Choroid plexus epithelial cell (primary cell): ENCODE results near the gene PICK1.

Experiments used
- DNase-seq: peaks from one replicate; pipeline ENCODE4 v3.0.0-alpha.2; 2010; ENCODE audit warnings: low read depth
- H3K4me3 ChIP-seq: 2 replicates; pipeline ENCODE4 v1.5.1; 2011; ENCODE audit warnings: low read depth, mild to moderate bottlenecking, control low read depth, low read length, moderate library complexity
- TF ChIP-seq, protein P1 (sequence below): conservative IDR thresholded peaks from 2 replicates; pipeline ENCODE4 v1.5.1; 2011; ENCODE audit warnings: low read depth, mild to moderate bottlenecking, control low read depth, inconsistent platforms, low read length, moderate library complexity

PICK1 gene

DNA sequence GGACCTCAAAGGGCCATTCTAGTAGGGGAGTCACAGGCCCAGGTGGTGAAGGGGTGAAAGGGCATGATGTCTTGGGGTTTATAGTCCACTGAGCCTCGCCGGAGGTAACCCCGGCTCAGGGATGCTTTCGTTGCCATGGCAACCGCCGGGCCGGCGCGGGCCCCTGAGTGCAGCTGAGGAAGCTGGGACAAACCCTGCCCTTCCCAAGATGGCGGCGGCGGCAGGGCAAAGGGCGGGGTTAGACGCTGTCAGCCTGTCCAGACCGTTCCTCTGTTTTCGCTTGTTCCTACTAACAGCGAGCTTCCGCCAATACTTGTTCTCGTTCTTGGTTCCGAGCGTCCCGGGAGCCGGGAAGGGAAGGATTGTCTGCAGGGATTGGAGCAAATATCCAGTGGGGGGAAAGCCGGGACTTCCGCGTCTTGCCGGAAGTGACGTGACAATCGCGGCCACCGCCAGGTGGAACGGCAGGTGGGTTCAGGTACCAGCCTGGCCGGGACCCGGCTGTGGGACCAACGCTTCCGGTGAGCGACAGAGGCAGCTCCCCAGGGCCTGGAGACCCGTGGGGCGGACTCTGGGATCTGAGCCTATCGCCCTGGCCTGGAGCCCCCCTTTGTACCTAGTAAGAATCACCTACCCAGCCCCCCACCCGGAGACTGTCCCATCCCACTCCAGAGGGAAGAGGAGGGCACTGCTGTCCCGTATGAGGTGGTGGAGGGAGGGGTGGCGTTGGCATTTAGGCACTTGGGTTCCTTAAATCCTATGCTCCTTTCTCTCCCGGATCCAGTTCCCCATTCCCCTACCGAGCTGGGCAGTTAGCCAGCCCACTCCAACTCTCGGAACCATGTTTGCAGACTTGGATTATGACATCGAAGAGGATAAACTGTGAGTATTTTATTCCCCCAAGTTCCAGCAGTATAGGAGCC, at the start of gene PICK1:
Gene PICK1 (plus strand): TSS at position 436 of the 923 bp plus-strand sequence. CDS start 406 bp downstream, at position 842.
- DNase-seq: peak; percentile 94
- H3K4me3 ChIP-seq: peak within 1 kb of the TSS; percentile 81
- TF ChIP-seq, protein P1, sequence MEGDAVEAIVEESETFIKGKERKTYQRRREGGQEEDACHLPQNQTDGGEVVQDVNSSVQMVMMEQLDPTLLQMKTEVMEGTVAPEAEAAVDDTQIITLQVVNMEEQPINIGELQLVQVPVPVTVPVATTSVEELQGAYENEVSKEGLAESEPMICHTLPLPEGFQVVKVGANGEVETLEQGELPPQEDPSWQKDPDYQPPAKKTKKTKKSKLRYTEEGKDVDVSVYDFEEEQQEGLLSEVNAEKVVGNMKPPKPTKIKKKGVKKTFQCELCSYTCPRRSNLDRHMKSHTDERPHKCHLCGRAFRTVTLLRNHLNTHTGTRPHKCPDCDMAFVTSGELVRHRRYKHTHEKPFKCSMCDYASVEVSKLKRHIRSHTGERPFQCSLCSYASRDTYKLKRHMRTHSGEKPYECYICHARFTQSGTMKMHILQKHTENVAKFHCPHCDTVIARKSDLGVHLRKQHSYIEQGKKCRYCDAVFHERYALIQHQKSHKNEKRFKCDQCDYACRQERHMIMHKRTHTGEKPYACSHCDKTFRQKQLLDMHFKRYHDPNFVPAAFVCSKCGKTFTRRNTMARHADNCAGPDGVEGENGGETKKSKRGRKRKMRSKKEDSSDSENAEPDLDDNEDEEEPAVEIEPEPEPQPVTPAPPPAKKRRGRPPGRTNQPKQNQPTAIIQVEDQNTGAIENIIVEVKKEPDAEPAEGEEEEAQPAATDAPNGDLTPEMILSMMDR: no peak

DNA sequence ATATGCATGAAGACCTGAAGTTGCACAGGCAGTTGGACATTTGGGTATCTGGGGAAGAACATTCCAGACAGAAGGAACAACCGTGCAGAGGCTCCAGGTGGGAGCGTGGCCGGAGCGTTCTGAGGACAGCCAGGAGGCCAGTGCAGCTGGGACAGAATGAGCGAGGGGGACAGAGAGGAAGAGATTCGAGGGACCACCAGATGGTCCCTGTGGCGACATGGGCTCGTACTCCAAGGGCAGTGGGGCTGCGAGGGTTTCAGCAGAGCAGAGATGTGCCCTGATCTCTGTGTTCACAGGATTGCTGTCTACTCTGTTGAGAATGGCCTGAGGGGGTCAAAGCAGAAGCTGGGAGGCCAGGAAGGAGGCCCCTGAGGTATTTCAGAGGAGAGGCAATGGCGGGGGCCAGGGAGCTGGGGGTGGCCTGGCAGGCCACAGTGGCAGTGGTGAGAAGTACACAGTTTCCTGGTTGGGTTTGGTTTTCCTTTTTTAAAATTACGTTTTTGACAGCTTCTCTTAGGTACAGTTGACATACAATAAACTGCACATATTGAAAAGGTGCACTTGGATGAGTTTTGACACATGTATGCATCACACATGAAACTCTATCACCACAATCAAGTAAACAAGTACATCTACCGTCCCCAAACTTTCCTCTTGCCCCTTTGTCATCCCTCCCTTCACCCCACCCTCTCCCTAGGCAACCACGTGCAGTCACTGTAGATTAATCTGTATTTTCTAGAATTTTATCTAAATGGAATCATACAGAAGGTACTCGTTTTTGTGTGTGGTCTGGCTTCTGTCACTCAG, 48.0 kb upstream of the PICK1 start:
- TF ChIP-seq, protein P1: no peak
- no peak overlapping the region for H3K4me3 ChIP-seq
- no peak for DNase-seq

DNA sequence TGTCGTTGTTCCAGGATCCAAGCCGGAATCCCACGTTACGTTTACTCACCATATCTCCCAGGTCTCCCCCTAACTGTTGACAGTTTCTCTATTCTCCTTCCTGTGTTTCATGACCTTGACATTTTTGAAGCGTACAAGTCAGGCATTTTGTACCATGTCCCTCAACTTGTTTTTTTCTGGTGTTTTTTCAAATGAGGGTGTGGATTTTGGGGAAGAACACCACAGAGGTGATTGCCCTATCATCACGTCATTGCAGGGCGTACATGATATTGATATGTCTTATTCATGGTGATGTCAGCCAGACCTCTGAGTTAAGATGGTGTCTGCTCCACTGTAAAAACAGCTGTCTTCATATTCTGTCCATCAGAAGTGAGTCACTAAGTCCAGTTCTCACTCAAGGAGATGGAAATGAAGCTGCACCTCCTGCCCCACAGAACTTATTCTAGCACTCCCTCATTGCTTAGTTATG, 44.6 kb upstream of the PICK1 start:
- peak; percentile 69 for DNase-seq
- TF ChIP-seq, protein P1: no peak

DNA sequence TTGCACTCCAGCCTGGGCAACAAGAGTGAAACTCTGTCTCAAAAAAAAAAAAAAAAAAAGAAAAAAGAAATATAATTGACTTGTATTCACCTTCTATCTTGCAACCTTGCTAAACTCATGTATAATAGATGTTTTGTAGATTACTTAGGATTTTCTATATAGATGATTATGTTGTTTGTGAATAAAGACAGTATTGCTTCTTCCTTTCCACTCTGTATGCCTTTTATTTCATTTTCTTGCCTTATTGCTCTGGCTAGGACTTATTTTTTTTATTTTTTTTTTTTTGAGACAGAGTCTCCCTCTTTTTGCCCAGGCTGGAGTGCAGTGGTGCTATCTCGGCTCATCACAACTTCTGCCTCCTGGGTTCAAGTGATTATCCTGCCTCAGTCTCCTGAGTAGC, 43.1 kb upstream of the PICK1 start:
- no peak overlapping the region for H3K4me3 ChIP-seq
- DNase-seq: no peak
- TF ChIP-seq, protein P1: no peak

More for the DNA sequence above, 44.6 kb upstream of the PICK1 start:
- H3K4me3 ChIP-seq: no peak overlapping the region

DNA sequence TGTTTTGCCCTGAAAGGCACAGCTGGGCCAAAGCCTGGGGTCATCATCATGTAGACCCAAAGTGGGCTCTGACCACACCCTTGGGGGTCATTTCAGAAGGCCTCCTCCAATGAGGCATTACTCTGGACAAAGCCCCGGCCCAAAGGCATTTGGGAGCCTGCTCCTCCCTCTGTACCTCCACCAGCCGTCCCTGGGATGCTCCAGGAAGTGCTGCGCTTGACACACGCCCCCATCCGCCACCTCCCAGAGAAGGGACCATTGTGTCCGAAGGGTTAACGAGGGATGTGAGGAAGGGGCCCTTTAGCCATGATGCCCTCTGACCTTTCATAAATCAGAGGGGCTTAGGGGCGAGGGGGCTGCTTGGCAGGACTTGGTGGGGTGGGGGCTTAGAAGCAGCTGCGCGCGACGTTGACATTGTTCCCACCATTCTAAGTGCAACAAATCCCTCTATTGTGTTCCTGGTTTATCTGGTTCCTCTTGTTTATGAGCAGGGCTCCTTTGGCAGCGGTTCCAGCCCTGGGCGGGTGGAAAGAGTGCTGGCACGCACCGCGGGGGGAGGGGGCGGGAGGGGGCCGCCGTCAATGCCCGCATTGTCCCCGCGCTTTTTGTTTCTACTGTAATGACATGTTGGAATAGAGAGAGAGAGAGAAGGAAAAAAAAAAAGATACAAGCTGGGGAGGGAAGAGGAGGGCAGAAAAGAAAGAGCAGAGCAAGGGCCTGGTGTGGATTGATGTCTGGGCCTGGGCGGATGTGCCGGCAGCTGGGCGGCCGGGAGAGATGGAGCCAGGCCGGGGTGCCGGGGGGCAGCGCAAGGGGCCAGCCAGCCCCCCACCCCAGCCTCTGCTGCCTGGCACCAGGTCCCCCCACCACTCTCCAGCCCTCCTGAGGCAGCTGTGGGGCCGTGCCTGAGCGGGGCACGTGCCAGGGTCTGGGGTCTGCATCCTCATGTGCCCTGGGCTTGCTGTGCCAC, 40.7 kb upstream of the PICK1 start:
- peak; percentile 34 for DNase-seq
- H3K4me3 ChIP-seq: no peak overlapping the region
- TF ChIP-seq, protein P1: no peak

DNA sequence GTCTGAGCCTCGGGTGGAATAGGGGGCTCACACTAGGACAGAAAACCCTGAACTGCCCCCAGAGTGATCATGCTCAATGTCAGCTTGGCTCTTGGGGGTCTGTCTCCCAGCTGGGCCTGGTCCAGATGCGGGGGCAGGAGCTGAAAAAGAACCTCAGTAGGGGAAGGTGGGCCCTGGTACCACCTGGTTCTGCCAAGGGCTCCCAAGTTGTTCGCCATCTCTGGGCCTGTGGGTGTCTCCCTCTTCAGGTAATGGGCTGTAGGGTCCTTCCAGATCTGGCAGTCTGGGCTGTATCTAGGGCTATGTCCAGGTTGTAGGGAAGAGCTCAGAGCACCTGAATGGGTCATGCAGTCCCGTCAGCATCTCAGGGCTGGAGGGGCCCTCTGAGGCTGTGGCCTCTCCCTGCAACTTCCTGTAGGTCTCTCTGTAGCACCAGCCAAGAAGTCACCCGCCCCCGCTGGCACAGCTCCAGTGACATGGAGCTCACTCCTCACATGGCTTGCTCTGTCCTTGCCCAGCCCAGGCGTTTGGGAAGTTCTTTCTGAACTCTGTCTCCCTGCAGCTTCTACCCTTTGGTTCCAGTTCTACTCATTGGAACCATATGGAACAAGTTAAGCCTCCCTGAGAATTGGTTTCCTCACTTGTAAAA, 39.8 kb upstream of the PICK1 start:
- H3K4me3 ChIP-seq: no peak overlapping the region
- TF ChIP-seq, protein P1: peak; percentile 29
- DNase-seq: peak; percentile 74
